Upper lobe of left lung (tissue), 6 donors: ENCODE data around the gene CNRIP1. TPM values are rescaled to one million over a fixed set of nuclear protein-coding genes. Genes with fewer than 3 reads are reported as not detected.

Source experiments
- ATAC-seq, 2 donors: fragments of 200-7000 bp; cut with Tn5 transposase; one replicate each; pipeline ENCODE4 v1.9.1; 2022; ENCODE audit warnings: mild to moderate bottlenecking in 2 of 2, moderate library complexity in 2 of 2; ENCODE audit not compliant: low FRiP score in 2 of 2
- DNase-seq, 2 donors: peaks; one replicate each; pipeline ENCODE4 v3.0.0-alpha.2; 2019 to 2020
- H3K27ac ChIP-seq, 4 donors: fragments of 200-600 bp; sonication (generic); one replicate each; pipeline ENCODE4 v1.5.1; 2016 to 2019
- H3K27me3 ChIP-seq, 4 donors: fragments of 200-600 bp; sonication (generic); one replicate each; pipeline ENCODE4 v1.5.1; 2017 to 2019
- H3K36me3 ChIP-seq, 4 donors: fragments of 200-600 bp; sonication (generic); one replicate each; pipeline ENCODE4 v1.5.1; 2016 to 2019
- H3K4me1 ChIP-seq, 4 donors: fragments of 200-600 bp; sonication (generic); one replicate each; pipeline ENCODE4 v1.5.1; 2018 to 2019
- H3K4me3 ChIP-seq, 4 donors: fragments of 200-600 bp; sonication (generic); one replicate each; pipeline ENCODE4 v1.5.1; 2017 to 2019; ENCODE audit warnings: mild to moderate bottlenecking in 2 of 4, moderate library complexity in 1 of 4
- H3K9me3 ChIP-seq, 4 donors: fragments of 200-600 bp; sonication (generic); one replicate each; pipeline ENCODE4 v1.5.1; 2018 to 2019
- EP300 ChIP-seq, 4 donors: sonication (generic); formaldehyde crosslinking; IDR thresholded peaks; one replicate each; pipeline ENCODE4 v1.5.1; 2017; ENCODE audit warnings: antibody characterized with exemption in 4 of 4, control low read depth in 2 of 4
- POLR2A ChIP-seq, 4 donors: fragments of 450-650 bp; IDR thresholded peaks; one replicate each; pipeline ENCODE4 v1.5.1; 2016 to 2017; ENCODE audit warnings: antibody characterized with exemption in 4 of 4, mild to moderate bottlenecking in 2 of 4
- POLR2AphosphoS5 ChIP-seq, 2 donors: sonication (generic); formaldehyde crosslinking; IDR thresholded peaks; one replicate each; pipeline ENCODE4 v1.5.1; 2017; ENCODE audit warnings: antibody characterized with exemption in 2 of 2
- WGBS, 2 donors: methylation state at CpG; one replicate each; pipeline ENCODE4 v1.1.5; 2017 to 2018; 5-methylcytosine and 5-hydroxymethylcytosine counted together
- total RNA-seq, 6 donors: library from RNA; depleted of rRNA in 4 of 6; stranded (reverse); fragments of >200 nt in 4 of 6; gene quantifications; one replicate each; pipeline versions ENCODE4 v1.1.0 to v1.2.1, GENCODE V29; 2016 to 2021
- TF ChIP-seq, protein P1 (sequence below), 6 experiments: fragments of 450-650 bp in 4 of 6; fragments of 200-600 bp in 2 of 6; sonication (generic) in 2 of 6; IDR thresholded peaks; one replicate each; pipeline ENCODE4 v1.5.1; 2016 to 2019; ENCODE audit warnings: antibody characterized with exemption in 6 of 6
- donor health status: DM: no; HTN: no; CAD: no; lungs with moderate emphysema.
- donor health status: DM: no; HTN: yes; CAD: no; lungs with severe emphysema.

Gene CNRIP1
- total RNA-seq, 6 donors from 2014 or later, result 6.3 to 26.4 (median 10.8) TPM

DNA sequence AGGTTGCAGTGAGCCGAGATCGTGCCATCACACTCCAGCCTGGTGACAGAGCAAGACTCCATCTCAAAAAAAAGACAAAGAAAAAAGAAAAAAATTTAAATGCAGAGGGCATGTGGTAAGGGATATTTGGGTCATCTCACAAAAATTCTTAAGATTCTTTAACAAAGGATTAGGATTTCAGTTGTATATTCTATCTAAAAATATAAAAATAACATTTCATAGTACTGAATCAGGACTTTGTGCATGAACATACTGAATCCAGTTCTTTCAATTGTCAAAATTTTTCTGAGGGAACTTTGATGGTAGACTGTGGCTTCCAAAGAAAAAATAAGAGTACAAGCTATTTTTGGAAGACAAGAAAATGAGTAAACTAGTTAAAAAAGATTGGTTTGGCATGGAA is 60.9 kb downstream of the CNRIP1 start:
- TF ChIP-seq POLR2A (IDR thresholded peaks at IDR 0.05), result no peak
- TF ChIP-seq, protein P1, sequence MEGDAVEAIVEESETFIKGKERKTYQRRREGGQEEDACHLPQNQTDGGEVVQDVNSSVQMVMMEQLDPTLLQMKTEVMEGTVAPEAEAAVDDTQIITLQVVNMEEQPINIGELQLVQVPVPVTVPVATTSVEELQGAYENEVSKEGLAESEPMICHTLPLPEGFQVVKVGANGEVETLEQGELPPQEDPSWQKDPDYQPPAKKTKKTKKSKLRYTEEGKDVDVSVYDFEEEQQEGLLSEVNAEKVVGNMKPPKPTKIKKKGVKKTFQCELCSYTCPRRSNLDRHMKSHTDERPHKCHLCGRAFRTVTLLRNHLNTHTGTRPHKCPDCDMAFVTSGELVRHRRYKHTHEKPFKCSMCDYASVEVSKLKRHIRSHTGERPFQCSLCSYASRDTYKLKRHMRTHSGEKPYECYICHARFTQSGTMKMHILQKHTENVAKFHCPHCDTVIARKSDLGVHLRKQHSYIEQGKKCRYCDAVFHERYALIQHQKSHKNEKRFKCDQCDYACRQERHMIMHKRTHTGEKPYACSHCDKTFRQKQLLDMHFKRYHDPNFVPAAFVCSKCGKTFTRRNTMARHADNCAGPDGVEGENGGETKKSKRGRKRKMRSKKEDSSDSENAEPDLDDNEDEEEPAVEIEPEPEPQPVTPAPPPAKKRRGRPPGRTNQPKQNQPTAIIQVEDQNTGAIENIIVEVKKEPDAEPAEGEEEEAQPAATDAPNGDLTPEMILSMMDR (IDR thresholded peaks at IDR 0.05), result no peak
- no peak overlapping the region for H3K27ac ChIP-seq
- ATAC-seq, result no peak
- WGBS, 2 donors, result 94 to 96% methylated on average over 2 of the region's 2 CpGs
- no peak overlapping the region for H3K4me3 ChIP-seq
- H3K4me1 ChIP-seq, result peaks cover 3 to 18% (median 8%) of the 10 kb centered on the region in 4 donors
- no peaks in the 10 kb centered on the region for H3K27me3 ChIP-seq
- no peak for DNase-seq
- H3K9me3 ChIP-seq, result no peaks in the 10 kb centered on the region
- H3K36me3 ChIP-seq, result no peaks in the 10 kb centered on the region

DNA sequence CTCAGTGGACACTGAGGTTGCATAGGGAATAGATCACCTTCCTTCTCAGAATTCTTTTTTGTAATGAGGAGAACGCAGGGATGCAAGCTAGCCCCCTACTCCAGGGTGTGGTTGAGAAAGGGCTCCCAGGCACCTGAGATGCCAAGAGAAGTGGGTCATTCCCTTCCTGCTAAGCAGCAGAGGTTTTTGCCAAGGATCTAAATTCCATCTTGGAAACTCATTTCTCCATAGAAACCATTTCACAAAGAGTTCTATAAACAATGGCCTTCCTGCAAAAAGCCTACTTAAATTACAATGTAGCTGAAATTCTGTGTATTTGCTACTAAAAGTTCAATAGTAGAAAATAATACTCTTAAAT is 63.7 kb downstream of the CNRIP1 start:
- Histone ChIP-seq H3K27me3 (no peaks in the 10 kb centered on the region), H3K9me3 (no peaks in the 10 kb centered on the region), H3K27ac (no peak overlapping the region), H3K4me3 (no peak overlapping the region), H3K36me3 (no peaks in the 10 kb centered on the region), H3K4me1 (peaks cover 6 to 25% (median 11%) of the 10 kb centered on the region in 4 donors)
- ATAC-seq (no peak), DNase-seq (no peak)
- no peak for TF ChIP-seq POLR2AphosphoS5 (IDR thresholded peaks at IDR 0.05)
- no peak for TF ChIP-seq POLR2A (IDR thresholded peaks at IDR 0.05)
- no peak for TF ChIP-seq EP300 (IDR thresholded peaks at IDR 0.05)
- TF ChIP-seq, protein P1 (IDR thresholded peaks at IDR 0.05), result no peak
- WGBS, 2 donors, result 85 to 87% methylated on average over 1 of the region's 1 CpG

DNA sequence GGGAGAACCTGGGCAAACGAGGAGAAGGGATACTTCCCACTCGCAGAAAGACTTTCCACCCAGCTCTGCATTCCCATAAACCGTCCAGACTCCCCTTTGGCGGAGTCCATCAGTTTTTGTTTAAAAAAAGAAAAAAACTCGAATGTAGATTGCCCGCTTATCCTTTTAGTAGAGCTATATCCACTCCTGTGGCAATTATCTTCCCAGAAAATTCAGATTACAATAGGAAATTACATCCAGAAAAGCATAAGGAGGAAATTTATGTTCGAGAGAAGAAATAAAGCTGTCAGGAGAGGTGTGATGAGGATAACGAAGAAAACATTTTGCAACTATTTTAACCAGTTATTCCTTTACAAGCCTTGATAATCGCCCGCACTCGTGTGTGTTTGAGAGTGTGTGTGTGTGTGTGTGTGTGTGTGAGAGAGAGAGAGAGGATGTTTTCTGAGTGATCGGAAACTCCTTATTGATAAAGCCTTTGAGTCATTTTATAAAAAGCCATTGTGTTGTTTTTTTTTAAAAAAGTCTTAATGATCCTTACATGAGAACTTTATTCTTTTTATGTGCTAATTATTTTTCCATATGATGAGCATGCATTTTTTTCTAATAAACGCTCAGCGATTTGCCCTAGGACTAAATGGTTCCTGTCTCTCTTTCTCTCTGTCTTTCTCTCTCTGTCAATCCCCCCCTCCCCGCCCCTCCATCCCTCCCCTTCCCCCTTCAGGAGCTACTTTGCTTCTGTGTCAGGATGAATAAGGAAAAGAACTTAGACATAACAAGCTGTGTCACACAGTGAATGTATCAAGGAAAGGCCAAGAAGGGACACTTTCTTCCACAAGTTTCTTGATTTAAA is 66.3 kb downstream of the CNRIP1 start:
- Histone ChIP-seq H3K9me3 (no peaks in the 10 kb centered on the region), H3K4me1 (peaks cover 28 to 47% (median 33%) of the 10 kb centered on the region in 4 donors), H3K27ac (peak overlapping the region; percentile 95 to 99 (median 97)), H3K4me3 (peak overlapping the region; percentile 59 to 91 (median 78)), H3K27me3 (no peaks in the 10 kb centered on the region), H3K36me3 (no peaks in the 10 kb centered on the region)
- no peak for TF ChIP-seq EP300 (IDR thresholded peaks at IDR 0.05)
- TF ChIP-seq, protein P1 (IDR thresholded peaks at IDR 0.05), result no peak
- TF ChIP-seq POLR2A (IDR thresholded peaks at IDR 0.05), result no peak
- no peak for TF ChIP-seq POLR2AphosphoS5 (IDR thresholded peaks at IDR 0.05)
- peak in 1 of 2 donors; percentile 22 for ATAC-seq
- WGBS, 2 donors, result 1 to 2% methylated on average over 15 of the region's 15 CpGs
- DNase-seq, result no peak

DNA sequence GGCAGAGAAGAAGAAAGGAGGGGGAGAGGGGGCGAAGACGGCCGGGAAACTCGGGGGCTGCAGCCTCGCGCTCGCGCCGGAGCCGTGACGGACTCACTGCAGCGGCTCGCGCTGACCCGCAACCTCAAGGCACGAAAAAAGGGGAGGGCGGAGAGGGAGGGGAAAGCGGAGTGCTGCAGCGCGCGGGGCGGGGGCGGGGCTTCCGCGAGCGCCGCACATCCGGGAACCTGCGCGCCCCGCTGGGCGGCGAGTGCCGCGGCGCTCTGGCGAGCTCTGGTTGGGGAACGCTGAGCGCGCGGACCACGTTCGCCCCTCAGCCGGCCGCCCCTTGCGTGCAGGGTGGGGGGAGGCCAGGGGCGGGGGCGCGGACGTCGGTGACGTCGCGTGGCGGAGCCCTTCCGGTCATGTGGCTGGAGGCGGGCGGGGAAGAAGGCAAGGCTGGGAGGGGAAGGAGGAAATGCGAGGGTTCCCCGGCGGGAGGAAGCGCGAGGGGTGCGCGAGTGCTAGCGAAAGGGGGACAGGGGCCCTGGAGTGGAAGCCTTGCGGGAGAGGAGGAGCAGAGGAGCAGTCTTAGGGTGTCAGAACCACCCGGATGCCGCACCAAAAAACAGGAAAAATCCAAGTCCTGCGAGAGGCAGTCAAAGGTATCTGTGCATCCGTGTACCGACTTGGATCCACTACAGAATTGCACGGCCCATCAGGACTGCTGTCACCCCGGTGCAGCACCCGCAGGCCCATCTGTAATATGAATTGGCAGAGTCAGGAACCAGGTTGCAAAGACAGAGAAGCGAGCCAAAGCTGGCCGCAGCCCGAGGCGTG is 67.1 kb downstream of the CNRIP1 start, which contains the start of gene PPP3R1:
Gene PPP3R1, minus strand, starts transcription at position 133 of the 819 bp plus-strand sequence. CDS start 405 bp downstream, outside the sequence.
- no peaks in the 10 kb centered on the region for H3K27me3 ChIP-seq
- ATAC-seq (peak; percentile 98), DNase-seq (peak; percentile 95 to 99)
- H3K4me1 ChIP-seq, result peaks cover 35 to 55% (median 41%) of the 10 kb centered on the region in 4 donors
- 0 to 1% methylated on average over 51 to 53 of the region's 79 CpGs for WGBS, 2 donors
- H3K4me3 ChIP-seq, result peak within 1 kb of the TSS; percentile 59 to 91 (median 78)
- H3K9me3 ChIP-seq, result no peaks in the 10 kb centered on the region
- no peaks in the 10 kb centered on the region for H3K36me3 ChIP-seq
- TF ChIP-seq EP300 (IDR thresholded peaks at IDR 0.05) (peak in 2 of 4 donors; percentile 56 to 76), POLR2A (IDR thresholded peaks at IDR 0.05) (peak in 3 of 4 donors; percentile 74 to 96 (median 86)), POLR2AphosphoS5 (IDR thresholded peaks at IDR 0.05) (peak; percentile 91 to 94)
- TF ChIP-seq, protein P1 (IDR thresholded peaks at IDR 0.05), result peak in 1 of 6 experiments; percentile 11
- H3K27ac ChIP-seq, result peak within 1 kb of the TSS; percentile 95 to 99 (median 97)
